BE2C (cell line): ENCODE data around the gene PNPT1. TPM values are rescaled to one million over a fixed set of nuclear protein-coding genes. Genes with fewer than 3 reads are reported as not detected.
"Not testable (repeated sequence)": the region's sequence is repeated elsewhere in the genome, so short reads cannot be mapped to it uniquely, and the experiment has no call there.

Experiments
- DNase-seq: peaks from one replicate; pipeline ENCODE4 v3.0.0-alpha.2; 2020
- H3K27me3 ChIP-seq: fragments of 250-450 bp; sonication (Bioruptor Pico); 2 replicates; pipeline ENCODE4 v1.5.1; 2020; ENCODE audit warnings: mild to moderate bottlenecking
- H3K36me3 ChIP-seq: fragments of 250-450 bp; sonication (Bioruptor Pico); 2 replicates; pipeline ENCODE4 v1.5.1; 2020; ENCODE audit warnings: mild to moderate bottlenecking
- H3K4me1 ChIP-seq: fragments of 250-450 bp; sonication (Bioruptor Pico); 2 replicates; pipeline ENCODE4 v1.5.1; 2020
- H3K4me3 ChIP-seq: 2 replicates; pipeline ENCODE4 v1.5.1; 2011; ENCODE audit warnings: low read depth, low read length
- H3K9me3 ChIP-seq: fragments of 250-450 bp; sonication (Bioruptor Pico); 2 replicates; pipeline ENCODE4 v1.5.1; 2020
- polyA plus RNA-seq: library from polyadenylated mRNA; unstranded; fragments of >200 nt; gene quantifications from one replicate; pipeline ENCODE4 v1.2.1, GENCODE V29; 2012; ENCODE audit warnings: low read depth, missing spikeins; ENCODE audit not compliant: insufficient read length, insufficient read depth
- TF ChIP-seq, protein P1 (sequence below): IDR thresholded peaks from 2 replicates; pipeline ENCODE4 v1.5.1; 2012; ENCODE audit warnings: mild to moderate bottlenecking, low read depth, low read length

The PNPT1 gene
- polyA plus RNA-seq, result 35.9 TPM

DNA sequence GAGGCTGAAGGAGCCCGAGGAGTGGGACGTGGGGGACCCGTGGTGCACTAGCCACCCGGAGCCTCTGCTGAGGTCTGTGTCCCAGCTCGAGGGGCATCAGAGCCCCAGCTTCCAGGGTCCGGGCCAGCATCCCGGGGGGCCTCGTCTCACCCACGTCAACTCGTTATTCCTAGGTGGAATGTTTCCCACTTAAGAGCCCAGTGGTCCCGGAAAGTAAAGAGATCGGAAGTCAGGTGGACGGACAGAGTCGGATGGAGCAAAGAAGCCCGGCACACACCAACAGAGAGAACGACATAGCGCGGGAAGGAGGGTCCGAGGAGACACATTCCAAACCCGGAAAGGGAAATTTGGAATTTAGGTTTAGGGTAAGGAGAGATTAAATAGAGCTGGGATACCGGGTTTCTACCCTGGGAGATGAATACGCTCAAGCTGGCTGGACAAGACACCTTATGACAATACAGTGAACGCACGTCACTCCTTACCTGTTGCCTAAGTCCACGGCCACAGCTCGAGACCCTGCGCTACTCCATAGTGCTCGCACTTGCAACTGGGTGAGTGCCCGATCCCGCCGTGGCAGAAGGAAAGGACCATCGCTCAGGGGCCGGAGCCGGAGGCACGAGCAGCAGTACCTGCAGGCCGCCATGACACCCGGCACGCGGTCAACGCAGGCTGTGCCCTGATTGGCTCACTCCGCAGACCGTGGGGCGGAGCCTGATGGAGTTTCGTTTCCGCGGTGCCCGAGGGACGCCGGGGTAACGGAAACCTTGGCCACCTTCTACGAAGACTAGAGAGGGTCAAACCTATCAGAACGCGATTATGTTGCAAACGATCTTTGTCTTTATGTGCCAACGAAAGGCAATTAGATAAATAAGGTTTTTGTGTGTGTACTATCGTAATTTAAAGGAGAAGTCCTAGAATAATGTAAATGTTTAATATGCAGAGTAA, at the start of gene PNPT1:
Gene PNPT1 (minus strand): TSS at position 664 of the 945 bp plus-strand sequence. CDS start 21 bp downstream, at position 643.
- TF ChIP-seq, protein P1, sequence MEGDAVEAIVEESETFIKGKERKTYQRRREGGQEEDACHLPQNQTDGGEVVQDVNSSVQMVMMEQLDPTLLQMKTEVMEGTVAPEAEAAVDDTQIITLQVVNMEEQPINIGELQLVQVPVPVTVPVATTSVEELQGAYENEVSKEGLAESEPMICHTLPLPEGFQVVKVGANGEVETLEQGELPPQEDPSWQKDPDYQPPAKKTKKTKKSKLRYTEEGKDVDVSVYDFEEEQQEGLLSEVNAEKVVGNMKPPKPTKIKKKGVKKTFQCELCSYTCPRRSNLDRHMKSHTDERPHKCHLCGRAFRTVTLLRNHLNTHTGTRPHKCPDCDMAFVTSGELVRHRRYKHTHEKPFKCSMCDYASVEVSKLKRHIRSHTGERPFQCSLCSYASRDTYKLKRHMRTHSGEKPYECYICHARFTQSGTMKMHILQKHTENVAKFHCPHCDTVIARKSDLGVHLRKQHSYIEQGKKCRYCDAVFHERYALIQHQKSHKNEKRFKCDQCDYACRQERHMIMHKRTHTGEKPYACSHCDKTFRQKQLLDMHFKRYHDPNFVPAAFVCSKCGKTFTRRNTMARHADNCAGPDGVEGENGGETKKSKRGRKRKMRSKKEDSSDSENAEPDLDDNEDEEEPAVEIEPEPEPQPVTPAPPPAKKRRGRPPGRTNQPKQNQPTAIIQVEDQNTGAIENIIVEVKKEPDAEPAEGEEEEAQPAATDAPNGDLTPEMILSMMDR, result no peak
- Histone ChIP-seq H3K36me3 (0 out of 2 replicates have a peak, but pooled peaks cover 2% of the 10 kb centered on the region), H3K9me3 (no peaks in the 10 kb centered on the region), H3K4me3 (peak within 1 kb of the TSS; percentile 91), H3K27me3 (no peaks in the 10 kb centered on the region), H3K4me1 (no peaks in the 10 kb centered on the region)
- DNase-seq, result peak; percentile 88

DNA sequence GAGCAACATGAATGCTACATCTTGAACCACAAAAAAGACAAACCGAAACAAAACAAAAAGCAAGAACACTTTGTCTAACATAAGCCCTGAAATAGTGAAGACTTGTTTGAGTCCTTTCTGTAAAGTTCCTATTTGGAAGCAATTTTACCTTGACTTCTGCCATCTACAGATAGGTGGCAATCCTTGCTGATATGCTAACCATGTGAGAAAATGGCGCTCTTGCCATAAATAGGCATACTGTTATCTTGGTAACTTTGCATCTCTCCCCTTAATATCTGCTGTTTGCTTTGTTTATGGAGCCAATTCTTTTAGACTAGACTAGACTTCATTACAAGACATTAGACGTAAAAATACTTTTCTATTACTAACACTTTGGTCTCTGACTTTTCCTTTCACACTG, 49.4 kb upstream of the PNPT1 start:
- Histone ChIP-seq H3K27me3 (no peaks in the 10 kb centered on the region), H3K36me3 (no peaks in the 10 kb centered on the region), H3K9me3 (no peaks in the 10 kb centered on the region), H3K4me3 (no peak overlapping the region), H3K4me1 (no peaks in the 10 kb centered on the region)
- TF ChIP-seq, protein P1, result no peak
- DNase-seq, result no peak

DNA sequence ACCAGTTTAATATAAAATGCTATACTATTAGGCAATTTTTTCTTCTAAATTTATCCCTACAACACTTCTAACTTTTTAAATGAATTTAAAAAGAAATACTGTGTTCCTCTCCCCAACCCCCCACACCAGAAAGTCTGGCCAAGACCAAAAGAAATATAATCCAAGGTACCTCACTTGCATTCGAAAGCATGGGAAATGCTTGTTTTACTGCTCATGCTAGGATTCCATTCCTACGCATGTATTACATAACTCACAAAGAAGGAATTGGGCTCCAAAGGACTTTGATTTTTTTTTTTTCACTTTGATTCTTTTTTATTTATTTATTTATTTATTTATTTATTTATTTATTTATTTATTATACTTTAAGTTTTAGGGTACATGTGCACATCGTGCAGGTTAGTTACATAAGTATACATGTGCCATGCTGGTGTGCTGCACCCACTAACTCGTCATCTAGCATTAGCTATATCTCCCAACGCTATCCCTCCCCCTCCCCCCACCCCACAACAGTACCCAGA, 42.4 kb upstream of the PNPT1 start:
- H3K27me3 ChIP-seq, DNase-seq, H3K9me3 ChIP-seq, H3K4me3 ChIP-seq, H3K36me3 ChIP-seq, H3K4me1 ChIP-seq: not testable (repeated sequence)

- Histone ChIP-seq H3K27me3 (no peaks in the 10 kb centered on the region), H3K4me1 (no peaks in the 10 kb centered on the region), H3K9me3 (no peaks in the 10 kb centered on the region), H3K36me3 (no peaks in the 10 kb centered on the region), H3K4me3 (no peak overlapping the region)
- DNase-seq, result no peak
- TF ChIP-seq, protein P1, result no peak
These were observed 41.1 kb upstream of the PNPT1 start for GRCh38 chr2:55734726-55735125.

DNA sequence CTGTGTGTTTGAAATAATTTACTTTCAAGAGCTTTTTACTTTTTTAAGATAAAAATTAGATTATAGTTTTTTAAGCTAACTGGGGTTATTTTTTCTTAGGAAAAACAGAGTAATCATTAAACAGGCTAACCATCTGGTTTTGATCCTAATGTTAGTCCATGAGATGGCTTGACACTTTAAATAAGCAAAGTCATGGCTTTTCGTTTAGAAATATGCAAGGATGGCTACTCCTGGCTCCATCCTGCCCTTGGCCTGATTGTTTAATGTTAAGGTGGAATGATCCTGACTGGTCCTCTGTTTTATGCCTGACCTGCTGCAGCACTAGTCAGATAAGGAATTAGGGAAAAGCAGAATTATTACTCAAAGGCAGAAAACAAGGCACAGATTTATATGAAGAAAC, 39.7 kb upstream of the PNPT1 start:
- TF ChIP-seq, protein P1, result no peak
- H3K4me3 ChIP-seq, result no peak overlapping the region
- H3K27me3 ChIP-seq, result no peaks in the 10 kb centered on the region
- H3K4me1 ChIP-seq, result no peaks in the 10 kb centered on the region
- no peaks in the 10 kb centered on the region for H3K9me3 ChIP-seq
- H3K36me3 ChIP-seq, result no peaks in the 10 kb centered on the region
- DNase-seq, result no peak

- no peak for DNase-seq
- TF ChIP-seq, protein P1, result no peak
These were observed 39.2 kb upstream of the PNPT1 start for GRCh38 chr2:55732854-55733253.

More at GRCh38 chr2:55732854-55733253, 39.2 kb upstream of the PNPT1 start:
- no peaks in the 10 kb centered on the region for H3K4me1 ChIP-seq
- H3K4me3 ChIP-seq, result no peak overlapping the region
- H3K9me3 ChIP-seq, result no peaks in the 10 kb centered on the region
- no peaks in the 10 kb centered on the region for H3K36me3 ChIP-seq
- H3K27me3 ChIP-seq, result no peaks in the 10 kb centered on the region
